ENCODE data around the gene PRICKLE2.

Gene PRICKLE2

GRCh38 chr3:64247991-64248646 is 22.9 kb upstream of the PRICKLE2 start:
- DNase-seq = no peak

- DNase-seq = no peak
Measured at GRCh38 chr3:64244011-64244942, 19.0 kb upstream of the PRICKLE2 start.

GRCh38 chr3:64242435-64242834 is 17.2 kb upstream of the PRICKLE2 start:
- DNase-seq = no peak

- DNase-seq = no peak
Measured at GRCh38 chr3:64240959-64241358, 15.7 kb upstream of the PRICKLE2 start.

GRCh38 chr3:64240396-64240795 is 15.1 kb upstream of the PRICKLE2 start:
- DNase-seq = no peak

GRCh38 chr3:64239841-64240240 is 14.6 kb upstream of the PRICKLE2 start:
- no peak for DNase-seq

GRCh38 chr3:64238971-64239667 is 13.9 kb upstream of the PRICKLE2 start:
- DNase-seq = no peak

GRCh38 chr3:64237083-64237482 is 11.8 kb upstream of the PRICKLE2 start:
- DNase-seq = no peak

- no peak for DNase-seq
Measured at GRCh38 chr3:64235605-64236004, 10.3 kb upstream of the PRICKLE2 start.

GRCh38 chr3:64234571-64234970 is 9.3 kb upstream of the PRICKLE2 start:
- no peak for DNase-seq

GRCh38 chr3:64232821-64233220 is 7.6 kb upstream of the PRICKLE2 start:
- DNase-seq = no peak

- DNase-seq = no peak
Measured at GRCh38 chr3:64229903-64230302, 4.6 kb upstream of the PRICKLE2 start.

- peak; percentile 39 for DNase-seq
Measured at GRCh38 chr3:64228110-64228509, 2.8 kb upstream of the PRICKLE2 start.

- DNase-seq = no peak
Measured at GRCh38 chr3:64226730-64227129, 1.5 kb upstream of the PRICKLE2 start.

GRCh38 chr3:64225695-64226499 is 631 bp upstream of the PRICKLE2 start:
- DNase-seq = no peak

GRCh38 chr3:64223791-64224745 is 1.2 kb downstream of the PRICKLE2 start:
- DNase-seq = no peak

GRCh38 chr3:64222501-64223111 is 2.7 kb downstream of the PRICKLE2 start:
- no peak for DNase-seq

- no peak for DNase-seq
Measured at GRCh38 chr3:64221571-64222257, 3.6 kb downstream of the PRICKLE2 start.

GRCh38 chr3:64220161-64220914 is 4.9 kb downstream of the PRICKLE2 start:
- DNase-seq = no peak

- no peak for DNase-seq
Measured at GRCh38 chr3:64218746-64219145, 6.5 kb downstream of the PRICKLE2 start.

Measured in NCI-H146 (cell line).